Stimulated activated CD4-positive, alpha-beta T cell treated with anti-CD3 and anti-CD28 coated beads, Interleukin-12 subunit alpha, Interleukin-12 subunit beta, amount 100 ng/mL, for 48 hours (primary cell): ENCODE results near the gene PCCA.

ENCODE experiments used
- DNase-seq, 3 donors: peaks; one replicate each; pipeline ENCODE4 v3.0.0-alpha.2; 2020; ENCODE audit warnings: low read depth in 2 of 3, low spot score in 1 of 3

PCCA gene

GRCh38 chr13:100454876-100455275, 366.0 kb downstream of the PCCA start:
- no peak for DNase-seq

GRCh38 chr13:100458673-100459072, 369.8 kb downstream of the PCCA start:
- no peak for DNase-seq

- no peak for DNase-seq
These were observed 370.9 kb downstream of the PCCA start for GRCh38 chr13:100459747-100460146.

GRCh38 chr13:100460266-100460665, 371.4 kb downstream of the PCCA start:
- DNase-seq = no peak

GRCh38 chr13:100460791-100461190, 371.9 kb downstream of the PCCA start:
- DNase-seq = no peak

- DNase-seq = no peak
These were observed 372.6 kb downstream of the PCCA start for GRCh38 chr13:100461309-100462030.

- no peak for DNase-seq
These were observed 375.1 kb downstream of the PCCA start for GRCh38 chr13:100464006-100464405.

GRCh38 chr13:100465558-100465957, 376.7 kb downstream of the PCCA start:
- no peak for DNase-seq

- DNase-seq = no peak
These were observed 382.1 kb downstream of the PCCA start for GRCh38 chr13:100470866-100471505.

- no peak for DNase-seq
These were observed 384.2 kb downstream of the PCCA start for GRCh38 chr13:100473087-100473486.

- DNase-seq = no peak
These were observed 384.7 kb downstream of the PCCA start for GRCh38 chr13:100473501-100474044.

GRCh38 chr13:100476963-100477362, 388.1 kb downstream of the PCCA start:
- no peak for DNase-seq

GRCh38 chr13:100478107-100478809, 389.4 kb downstream of the PCCA start:
- no peak for DNase-seq

- DNase-seq = no peak
These were observed 391.8 kb downstream of the PCCA start for GRCh38 chr13:100480676-100481075.

GRCh38 chr13:100483139-100483538, 394.2 kb downstream of the PCCA start:
- DNase-seq = no peak

- DNase-seq = no peak
These were observed 395.0 kb downstream of the PCCA start for GRCh38 chr13:100483841-100484381.

- no peak for DNase-seq
These were observed 395.8 kb downstream of the PCCA start for GRCh38 chr13:100484702-100485101.

- DNase-seq = no peak
These were observed 396.4 kb downstream of the PCCA start for GRCh38 chr13:100485265-100485664.

GRCh38 chr13:100490692-100491091, 401.8 kb downstream of the PCCA start:
- DNase-seq = no peak

- no peak for DNase-seq
These were observed 402.4 kb downstream of the PCCA start for GRCh38 chr13:100491164-100491842.

GRCh38 chr13:100493418-100493817, 404.5 kb downstream of the PCCA start:
- DNase-seq = no peak
